B cell (primary cell): ENCODE results near the gene GPR89A.
"Not testable (repeated sequence)": the region's sequence is repeated elsewhere in the genome, so short reads cannot be mapped to it uniquely, and the experiment has no call there.

Experiments
- EZH2 ChIP-seq: IDR thresholded peaks from 2 replicates; pipeline ENCODE4 v1.6.1; 2012; ENCODE audit warnings: borderline replicate concordance, low read depth, mild to moderate bottlenecking, moderate library complexity, low read length; ENCODE audit not compliant: insufficient read depth, poor library complexity, severe bottlenecking
- TF ChIP-seq, protein P1 (sequence below): fragments of 200-600 bp; IDR thresholded peaks from one replicate; pipeline ENCODE4 v1.8.0; 2022; ENCODE audit warnings: antibody characterized with exemption, mild to moderate bottlenecking

DNA sequence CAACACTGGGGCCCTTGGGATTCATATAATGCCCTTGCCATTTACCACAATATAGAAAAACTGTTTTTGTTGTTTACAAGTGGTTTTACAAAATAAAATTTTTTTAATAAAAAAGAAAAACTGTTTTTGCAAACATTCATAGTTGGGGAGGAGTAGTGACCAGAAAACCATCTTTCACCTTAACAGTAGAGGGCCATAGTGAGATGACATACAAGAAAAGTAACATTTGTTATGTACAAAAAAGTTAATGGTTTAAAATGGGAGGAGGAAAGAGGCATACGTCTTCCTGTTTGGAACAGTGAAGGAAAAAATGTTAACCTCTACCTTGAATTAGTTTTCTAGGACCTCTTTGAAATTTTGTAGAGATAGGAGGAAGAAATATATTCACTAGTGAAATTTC lies 28.4 kb downstream of the GPR89A start:
- TF ChIP-seq, protein P1, sequence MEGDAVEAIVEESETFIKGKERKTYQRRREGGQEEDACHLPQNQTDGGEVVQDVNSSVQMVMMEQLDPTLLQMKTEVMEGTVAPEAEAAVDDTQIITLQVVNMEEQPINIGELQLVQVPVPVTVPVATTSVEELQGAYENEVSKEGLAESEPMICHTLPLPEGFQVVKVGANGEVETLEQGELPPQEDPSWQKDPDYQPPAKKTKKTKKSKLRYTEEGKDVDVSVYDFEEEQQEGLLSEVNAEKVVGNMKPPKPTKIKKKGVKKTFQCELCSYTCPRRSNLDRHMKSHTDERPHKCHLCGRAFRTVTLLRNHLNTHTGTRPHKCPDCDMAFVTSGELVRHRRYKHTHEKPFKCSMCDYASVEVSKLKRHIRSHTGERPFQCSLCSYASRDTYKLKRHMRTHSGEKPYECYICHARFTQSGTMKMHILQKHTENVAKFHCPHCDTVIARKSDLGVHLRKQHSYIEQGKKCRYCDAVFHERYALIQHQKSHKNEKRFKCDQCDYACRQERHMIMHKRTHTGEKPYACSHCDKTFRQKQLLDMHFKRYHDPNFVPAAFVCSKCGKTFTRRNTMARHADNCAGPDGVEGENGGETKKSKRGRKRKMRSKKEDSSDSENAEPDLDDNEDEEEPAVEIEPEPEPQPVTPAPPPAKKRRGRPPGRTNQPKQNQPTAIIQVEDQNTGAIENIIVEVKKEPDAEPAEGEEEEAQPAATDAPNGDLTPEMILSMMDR, result not testable (repeated sequence)
- TF ChIP-seq EZH2, result not testable (repeated sequence)
